HG02943 (cell line): ENCODE results near the gene ABCA10.
"Not testable (repeated sequence)": the region's sequence is repeated elsewhere in the genome, so short reads cannot be mapped to it uniquely, and the experiment has no call there.

Source experiments
- ATAC-seq: cut with Tn5 transposase; IDR thresholded peaks from one replicate; pipeline ENCODE4 v1.9.1; 2021; ENCODE audit warnings: mild to moderate bottlenecking, low read depth, moderate library complexity; ENCODE audit not compliant: unreplicated experiment

The ABCA10 gene

GRCh38 chr17:69228018-69228417 is 606 bp downstream of the ABCA10 start:
- no peak for ATAC-seq

GRCh38 chr17:69227541-69227940 is 1.1 kb downstream of the ABCA10 start:
- ATAC-seq: no peak

- ATAC-seq: no peak
Observed at GRCh38 chr17:69223809-69224208, 4.8 kb downstream of the ABCA10 start.

GRCh38 chr17:69222707-69223258 is 5.8 kb downstream of the ABCA10 start:
- no peak for ATAC-seq

- ATAC-seq: no peak
Observed at GRCh38 chr17:69220098-69220497, 8.5 kb downstream of the ABCA10 start.

GRCh38 chr17:69218986-69219385 is 9.6 kb downstream of the ABCA10 start:
- ATAC-seq: no peak

- ATAC-seq: no peak
Observed at GRCh38 chr17:69213059-69213813, 15.4 kb downstream of the ABCA10 start.

GRCh38 chr17:69208640-69209039 is 20.0 kb downstream of the ABCA10 start:
- ATAC-seq: no peak

- no peak for ATAC-seq
Observed at GRCh38 chr17:69207151-69207550, 21.5 kb downstream of the ABCA10 start.

GRCh38 chr17:69198238-69198637 is 30.4 kb downstream of the ABCA10 start:
- no peak for ATAC-seq

- ATAC-seq: not testable (repeated sequence)
Observed at GRCh38 chr17:69196105-69196653, 32.4 kb downstream of the ABCA10 start.

GRCh38 chr17:69192754-69193153 is 35.9 kb downstream of the ABCA10 start:
- ATAC-seq: no peak

GRCh38 chr17:69188796-69189195 is 39.8 kb downstream of the ABCA10 start:
- ATAC-seq: no peak

- no peak for ATAC-seq
Observed at GRCh38 chr17:69188064-69188463, 40.6 kb downstream of the ABCA10 start.

- no peak for ATAC-seq
Observed at GRCh38 chr17:69187294-69187693, 41.3 kb downstream of the ABCA10 start.

- no peak for ATAC-seq
Observed at GRCh38 chr17:69179227-69179952, 49.2 kb downstream of the ABCA10 start.

GRCh38 chr17:69176457-69176795 is 52.2 kb downstream of the ABCA10 start:
- no peak for ATAC-seq

GRCh38 chr17:69175625-69176456 is 52.8 kb downstream of the ABCA10 start:
- ATAC-seq: no peak

- no peak for ATAC-seq
Observed at GRCh38 chr17:69175262-69175624, 53.4 kb downstream of the ABCA10 start.

- no peak for ATAC-seq
Observed at GRCh38 chr17:69173118-69173517, 55.5 kb downstream of the ABCA10 start.

- ATAC-seq: no peak
Observed at GRCh38 chr17:69170377-69170776, 58.2 kb downstream of the ABCA10 start.
